HG03060 (cell line): ENCODE data around the gene OSBPL10.
"Not testable (repeated sequence)": the region's sequence is repeated elsewhere in the genome, so short reads cannot be mapped to it uniquely, and the experiment has no call there.

Source experiments
- ATAC-seq: cut with Tn5 transposase; IDR thresholded peaks from one replicate; pipeline ENCODE4 v1.9.1; 2021; ENCODE audit warnings: low read depth, moderate number of reproducible peaks; ENCODE audit not compliant: unreplicated experiment

The OSBPL10 gene, protein sequence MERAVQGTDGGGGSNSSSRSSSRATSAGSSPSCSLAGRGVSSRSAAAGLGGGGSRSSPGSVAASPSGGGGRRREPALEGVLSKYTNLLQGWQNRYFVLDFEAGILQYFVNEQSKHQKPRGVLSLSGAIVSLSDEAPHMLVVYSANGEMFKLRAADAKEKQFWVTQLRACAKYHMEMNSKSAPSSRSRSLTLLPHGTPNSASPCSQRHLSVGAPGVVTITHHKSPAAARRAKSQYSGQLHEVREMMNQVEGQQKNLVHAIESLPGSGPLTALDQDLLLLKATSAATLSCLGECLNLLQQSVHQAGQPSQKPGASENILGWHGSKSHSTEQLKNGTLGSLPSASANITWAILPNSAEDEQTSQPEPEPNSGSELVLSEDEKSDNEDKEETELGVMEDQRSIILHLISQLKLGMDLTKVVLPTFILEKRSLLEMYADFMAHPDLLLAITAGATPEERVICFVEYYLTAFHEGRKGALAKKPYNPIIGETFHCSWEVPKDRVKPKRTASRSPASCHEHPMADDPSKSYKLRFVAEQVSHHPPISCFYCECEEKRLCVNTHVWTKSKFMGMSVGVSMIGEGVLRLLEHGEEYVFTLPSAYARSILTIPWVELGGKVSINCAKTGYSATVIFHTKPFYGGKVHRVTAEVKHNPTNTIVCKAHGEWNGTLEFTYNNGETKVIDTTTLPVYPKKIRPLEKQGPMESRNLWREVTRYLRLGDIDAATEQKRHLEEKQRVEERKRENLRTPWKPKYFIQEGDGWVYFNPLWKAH

DNA sequence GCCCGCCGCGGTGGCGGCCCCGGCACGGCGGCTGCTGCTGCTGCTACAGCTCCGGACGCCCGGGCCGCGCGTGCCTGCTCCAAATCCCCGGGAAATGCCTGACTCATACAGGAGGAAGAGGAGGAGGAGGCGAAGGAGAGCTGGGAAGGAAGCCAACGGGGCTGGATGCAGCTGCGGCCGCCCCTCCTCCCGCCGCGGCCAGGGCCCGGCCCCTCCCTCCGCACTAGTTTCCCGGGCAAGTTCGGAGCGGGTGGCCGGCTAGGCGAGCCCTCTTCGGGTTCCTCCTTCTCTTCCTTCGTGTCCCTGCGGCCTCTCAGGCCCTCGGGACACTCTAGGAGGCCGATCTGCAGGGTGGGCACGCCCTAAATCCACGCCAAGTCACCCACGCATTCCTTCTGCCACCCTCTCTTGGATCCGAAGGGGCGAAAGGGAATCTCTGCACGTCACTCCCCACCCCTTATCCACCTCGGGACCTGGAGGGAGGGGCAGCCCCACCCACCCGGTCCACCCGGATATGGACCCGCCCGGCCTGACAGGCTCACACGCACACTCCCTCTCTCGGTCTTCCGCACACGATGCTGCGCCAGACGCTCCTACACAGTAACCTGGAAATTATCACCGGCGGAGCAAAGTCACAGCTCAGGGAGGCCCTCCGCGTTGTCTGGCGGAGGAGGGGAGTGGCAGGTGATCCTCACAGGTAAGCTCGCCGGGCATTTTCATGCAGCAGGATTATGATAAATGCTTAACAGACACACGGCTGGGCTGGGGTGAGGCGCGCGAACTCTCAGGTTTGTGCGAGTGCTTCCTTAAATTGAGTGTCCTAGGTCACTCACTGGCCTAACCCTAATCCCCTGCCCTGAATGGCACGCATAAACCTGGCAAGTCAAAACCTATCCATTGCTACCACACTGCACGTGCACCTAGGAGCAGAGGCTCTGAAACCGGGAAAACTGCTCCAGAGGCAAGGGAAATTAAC, at the start of gene OSBPL10, which contains the start of gene ZNF860:
OSBPL10 (minus strand) TSS at position 57 of the 976 bp plus-strand sequence. CDS start 83 bp downstream, outside the sequence.
ZNF860 (plus strand) TSS at position 545 of the 976 bp plus-strand sequence. CDS start 7,330 bp downstream, outside the sequence.
- ATAC-seq = no peak

- ATAC-seq = no peak
These were observed 45.5 kb upstream of the OSBPL10 start for GRCh38 chr3:32026593-32026992.

DNA sequence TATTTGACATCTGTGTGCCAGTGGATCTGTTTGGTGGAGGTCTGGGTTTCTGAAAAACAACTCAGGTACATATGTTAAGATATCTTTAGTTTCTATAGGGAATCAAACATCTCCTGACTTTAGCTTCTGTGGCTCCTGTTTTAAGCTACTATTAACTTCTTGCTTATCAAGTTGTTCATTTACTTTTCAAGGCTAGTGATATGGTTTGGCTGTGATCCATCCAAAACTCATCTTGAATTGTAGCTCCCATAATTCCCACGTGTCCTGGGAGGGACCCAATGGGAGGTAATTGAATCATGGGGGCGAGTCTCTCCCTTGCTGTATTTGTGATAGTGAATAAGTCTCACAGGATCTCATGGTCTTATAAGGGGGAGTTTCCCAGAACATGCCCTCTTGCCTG, 41.9 kb upstream of the OSBPL10 start:
- ATAC-seq = no peak

DNA sequence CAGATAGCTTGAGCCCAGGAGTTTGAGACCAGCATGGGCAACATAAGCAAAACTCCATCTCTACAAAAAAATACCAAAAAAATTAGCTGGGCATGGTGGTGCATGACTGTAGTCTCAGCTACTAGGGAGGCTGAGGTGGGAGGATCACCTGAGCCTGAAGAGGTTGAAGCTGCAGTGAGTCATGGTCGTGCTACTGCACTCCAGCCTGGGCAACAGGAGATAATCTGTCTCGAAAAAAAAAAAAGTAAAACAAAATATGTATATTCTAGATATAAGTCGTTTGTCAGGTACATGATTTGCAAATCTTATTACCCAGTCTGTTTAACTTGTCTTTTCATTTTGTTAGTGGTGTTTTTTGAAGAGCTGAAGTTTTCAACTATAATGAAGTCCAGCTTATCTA, 40.7 kb upstream of the OSBPL10 start:
- ATAC-seq = no peak

DNA sequence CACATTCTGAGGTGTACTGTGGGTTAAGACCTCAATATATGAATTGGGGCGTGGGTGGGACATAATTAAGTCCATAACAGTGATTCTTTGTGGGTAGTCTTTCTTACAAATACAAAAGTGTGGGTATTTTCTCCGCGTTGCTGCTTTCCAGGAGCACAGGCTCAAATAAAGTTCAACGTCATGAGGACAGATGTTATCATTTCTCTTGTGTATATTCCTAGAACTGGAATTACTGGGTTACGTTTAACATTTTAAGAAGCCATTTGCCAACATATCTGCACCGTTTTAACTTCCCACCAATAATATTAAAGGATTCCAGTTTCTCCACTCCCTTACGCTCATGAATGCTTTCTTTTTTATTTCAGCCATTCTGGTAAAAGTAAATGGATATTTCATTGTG, 40.1 kb upstream of the OSBPL10 start:
- no peak for ATAC-seq

DNA sequence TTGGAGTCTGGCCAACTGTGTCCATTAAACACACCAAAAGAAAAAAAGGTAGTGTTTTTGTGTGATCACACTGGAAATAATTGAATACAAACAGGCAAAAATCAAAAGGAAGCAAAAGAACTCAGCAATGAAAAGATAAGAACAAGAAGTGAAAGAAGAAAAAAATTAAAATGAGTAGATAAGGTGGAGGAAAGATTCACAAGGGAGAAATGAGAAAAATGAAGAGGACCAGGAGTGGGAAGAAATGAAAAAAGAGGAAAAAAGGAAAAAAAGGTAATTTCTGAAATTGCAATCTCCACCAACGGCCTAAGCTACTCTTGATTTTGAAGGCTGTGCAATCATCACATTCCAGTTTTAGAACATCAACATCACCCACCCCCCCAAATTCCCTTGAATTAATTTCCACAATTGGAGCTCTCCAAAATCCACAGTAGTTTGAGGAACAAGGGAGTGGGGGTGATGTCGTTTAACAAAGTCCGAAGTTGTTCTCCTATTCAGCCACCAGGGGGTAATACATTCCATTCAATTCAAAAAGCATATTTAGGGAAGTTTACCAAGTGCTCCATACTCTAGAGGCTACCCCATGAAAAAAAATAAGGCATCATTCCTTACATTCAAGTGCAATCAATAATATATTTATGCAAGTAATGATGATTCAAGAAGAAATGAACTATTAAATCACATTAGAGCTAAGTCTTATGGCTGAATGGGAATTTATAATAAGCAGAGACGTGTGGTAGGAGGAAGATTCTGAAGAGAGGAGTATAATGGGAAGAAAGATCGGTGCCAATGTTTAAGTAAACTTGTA, 37.9 kb upstream of the OSBPL10 start:
- peak; percentile 55 for ATAC-seq

- no peak for ATAC-seq
These were observed 36.2 kb upstream of the OSBPL10 start for GRCh38 chr3:32017286-32017685.

GRCh38 chr3:32015638-32016037, 34.6 kb upstream of the OSBPL10 start:
- not testable (repeated sequence) for ATAC-seq

DNA sequence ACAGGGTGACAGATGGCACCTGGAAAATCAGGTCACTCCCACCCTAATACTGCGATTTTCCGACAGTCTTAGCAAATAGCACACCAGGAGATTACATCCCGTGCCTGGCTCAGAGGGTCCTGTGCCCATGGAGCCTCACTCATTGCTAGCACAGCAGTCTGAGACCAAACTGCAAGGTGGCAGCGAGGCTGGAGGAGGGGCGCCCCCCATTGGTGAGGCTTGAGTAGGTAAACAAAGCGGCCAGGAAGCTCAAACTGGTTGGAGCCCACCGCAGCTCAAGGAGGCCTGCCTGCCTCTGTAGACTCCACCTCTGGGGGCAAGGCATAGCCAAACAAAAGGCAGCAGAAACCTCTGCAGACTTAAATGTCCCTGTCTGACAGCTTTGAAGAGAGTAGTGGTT, 29.6 kb upstream of the OSBPL10 start:
- not testable (repeated sequence) for ATAC-seq

GRCh38 chr3:32009957-32010356, 28.9 kb upstream of the OSBPL10 start:
- no peak for ATAC-seq

- no peak for ATAC-seq
These were observed 28.0 kb upstream of the OSBPL10 start for GRCh38 chr3:32009101-32009500.

DNA sequence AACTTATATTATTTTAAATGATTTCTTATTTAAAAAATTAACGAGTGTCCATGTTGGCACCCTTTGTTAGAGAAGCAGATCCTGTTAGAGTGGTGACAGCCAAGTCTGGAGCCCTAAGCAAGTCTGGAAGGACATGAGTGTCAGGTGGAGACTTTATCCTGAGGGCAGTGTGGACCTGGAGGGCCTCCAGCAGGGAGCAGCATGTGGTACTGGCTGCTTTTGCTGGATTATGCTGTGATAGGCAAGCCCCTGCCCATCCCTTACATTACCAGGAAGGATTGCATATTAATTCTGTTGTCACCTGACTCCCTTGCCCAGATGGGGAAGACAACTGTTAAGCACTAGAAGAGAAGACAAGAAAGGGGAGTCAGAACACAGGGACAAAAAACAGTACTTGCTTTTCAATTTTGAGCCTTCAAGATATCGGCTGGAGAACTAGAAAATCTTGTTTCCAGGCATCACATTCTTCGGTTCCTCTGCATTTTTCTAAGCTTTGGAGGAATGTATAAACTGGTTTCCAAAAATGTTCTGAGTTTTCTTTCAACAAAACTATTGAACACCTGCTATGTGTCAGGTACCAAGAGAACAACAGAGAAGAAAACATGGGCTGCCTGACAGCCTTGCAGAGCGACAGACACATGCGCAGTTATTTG, 23.2 kb upstream of the OSBPL10 start:
- no peak for ATAC-seq

GRCh38 chr3:32003380-32003779, 22.3 kb upstream of the OSBPL10 start:
- ATAC-seq = no peak

DNA sequence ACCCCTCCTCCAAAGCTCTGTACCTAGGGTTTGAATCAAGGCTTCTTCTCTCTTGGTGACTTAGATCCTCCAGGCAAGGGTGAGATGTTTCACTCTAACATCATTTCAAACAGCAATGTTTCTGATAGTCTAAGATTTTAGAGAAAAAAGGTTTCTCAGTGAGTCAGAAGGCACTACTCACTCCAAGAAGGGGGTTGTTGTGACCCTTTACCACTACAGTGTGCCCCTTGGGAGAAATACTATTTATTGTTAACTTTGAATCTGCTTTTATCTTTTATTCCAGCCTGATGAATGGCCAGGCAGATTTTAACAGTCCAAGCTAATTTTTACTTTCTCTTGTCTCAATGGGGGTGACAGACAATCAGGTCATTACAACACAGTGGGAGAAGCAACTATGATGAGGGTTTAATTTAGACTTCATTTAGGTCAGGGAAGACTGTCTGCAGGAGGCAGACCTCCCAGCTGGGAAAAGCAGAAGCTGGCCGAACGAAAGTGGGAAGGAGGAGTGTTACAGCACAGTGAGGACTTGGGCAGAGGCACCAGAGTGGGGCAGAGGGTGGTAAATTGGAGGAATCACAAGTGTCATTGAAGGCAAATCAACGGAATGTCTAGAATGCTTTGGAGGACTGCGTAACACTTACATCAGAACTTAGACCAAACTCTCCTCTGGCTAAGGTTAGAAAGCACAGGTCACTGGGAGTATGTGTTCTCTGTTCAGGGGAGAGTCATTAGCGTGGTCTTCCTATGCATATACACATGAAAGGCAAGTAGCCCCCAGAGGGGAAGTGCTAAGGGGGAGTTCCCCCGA, 21.7 kb upstream of the OSBPL10 start:
- ATAC-seq = no peak

DNA sequence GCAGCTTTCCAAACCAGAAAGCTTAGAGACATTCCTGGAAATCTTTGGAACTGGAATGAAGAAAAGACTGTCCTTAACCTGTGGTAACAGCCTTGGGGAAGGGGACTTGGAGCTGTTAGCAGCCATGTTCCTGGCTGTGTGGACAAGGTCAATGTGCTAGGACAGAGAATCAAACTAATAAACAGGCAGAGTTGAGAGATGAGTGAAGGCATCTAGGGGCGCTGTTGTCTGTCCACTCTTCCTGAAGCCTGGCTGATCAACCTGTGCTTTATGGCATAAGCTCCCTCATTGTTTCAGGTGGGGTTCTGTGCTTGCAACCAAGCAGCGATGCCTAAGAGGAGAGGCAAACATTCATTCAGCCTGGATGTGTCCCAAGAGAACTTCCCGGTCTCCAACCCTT, 19.8 kb upstream of the OSBPL10 start:
- ATAC-seq = no peak

GRCh38 chr3:31999907-32000439, 18.9 kb upstream of the OSBPL10 start:
- ATAC-seq = peak; percentile 79

DNA sequence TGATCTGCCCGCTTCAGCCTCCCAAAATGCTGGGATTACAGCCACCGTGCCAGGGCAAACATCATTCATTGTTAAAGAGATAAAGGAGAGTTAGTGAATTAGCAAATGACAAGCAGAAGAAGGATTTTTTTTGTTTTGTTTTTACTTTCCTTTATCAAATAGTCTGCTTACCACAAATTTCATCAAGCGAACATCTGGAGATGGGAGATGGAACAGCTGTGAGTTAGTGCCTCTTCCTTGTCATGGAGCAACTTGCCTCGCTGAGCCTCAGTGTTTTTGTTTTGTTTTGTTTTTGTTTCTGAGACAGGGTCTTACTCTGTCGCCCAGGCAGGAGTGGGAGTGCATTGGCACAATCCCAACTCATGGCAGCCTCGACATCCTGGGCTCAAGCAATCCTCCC, 16.4 kb upstream of the OSBPL10 start:
- no peak for ATAC-seq

GRCh38 chr3:31996195-31996594, 15.1 kb upstream of the OSBPL10 start:
- ATAC-seq = no peak
